DMS114 treated with DMSO at 0.1 percent for 48 hours (cell line): Measurements from ENCODE around the gene ART1.
A peak's percentile ranks its signal among the peaks of the same experiment; 100 is the strongest.
"Not testable (repeated sequence)": the region's sequence is repeated elsewhere in the genome, so short reads cannot be mapped to it uniquely, and the experiment has no call there.

Experiments
- DNase-seq: peaks from one replicate; lab custom pipeline; 2025; ENCODE audit not compliant: unreplicated experiment; lab: John Stamatoyannopoulos, UW

The ART1 gene, protein sequence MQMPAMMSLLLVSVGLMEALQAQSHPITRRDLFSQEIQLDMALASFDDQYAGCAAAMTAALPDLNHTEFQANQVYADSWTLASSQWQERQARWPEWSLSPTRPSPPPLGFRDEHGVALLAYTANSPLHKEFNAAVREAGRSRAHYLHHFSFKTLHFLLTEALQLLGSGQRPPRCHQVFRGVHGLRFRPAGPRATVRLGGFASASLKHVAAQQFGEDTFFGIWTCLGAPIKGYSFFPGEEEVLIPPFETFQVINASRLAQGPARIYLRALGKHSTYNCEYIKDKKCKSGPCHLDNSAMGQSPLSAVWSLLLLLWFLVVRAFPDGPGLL

DNA sequence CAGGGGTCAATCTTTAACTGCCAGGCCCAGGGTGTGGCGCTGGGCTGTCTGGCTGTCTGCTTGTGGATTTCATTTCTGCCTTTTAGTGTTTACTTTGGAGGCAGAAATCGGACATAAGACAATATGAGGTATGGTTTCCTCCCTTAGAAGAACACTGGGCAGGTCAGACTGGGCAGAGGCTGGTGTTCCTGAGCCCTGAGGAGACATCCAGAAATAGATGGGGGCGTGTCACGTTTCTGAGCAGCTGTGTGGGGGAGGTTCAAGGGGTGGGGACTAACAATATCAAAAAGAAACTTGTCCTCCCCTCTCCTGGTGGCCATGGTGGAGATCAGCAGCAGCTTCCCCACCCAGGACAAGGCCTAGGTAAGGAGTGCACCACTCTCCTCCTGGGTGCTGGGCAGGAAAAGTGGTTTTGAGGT is at the start of gene ART1:
Gene ART1 (plus strand): TSS at position 312 of the 419 bp plus-strand sequence. CDS start 14,086 bp downstream, outside the sequence.
- DNase-seq, result no peak

DNA sequence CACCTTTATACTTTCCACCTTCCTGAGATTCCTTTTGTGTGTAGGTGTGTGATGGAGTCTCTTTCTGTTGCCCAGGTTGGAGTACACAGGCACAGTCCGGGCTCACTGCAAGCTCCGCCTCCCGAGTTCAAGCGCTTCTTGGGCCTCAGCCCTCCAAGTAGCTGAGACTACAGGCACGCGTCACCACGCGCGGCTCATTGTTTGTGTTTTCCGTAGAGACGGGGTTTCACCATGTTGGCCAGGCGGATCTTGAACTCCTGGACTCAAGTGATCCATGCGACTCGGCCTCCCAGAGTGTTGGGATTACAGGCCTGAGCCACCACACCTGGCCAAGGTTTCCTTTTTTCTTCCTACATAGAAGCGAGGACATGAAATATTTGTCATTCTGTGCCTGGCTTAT is 47.2 kb upstream of the ART1 start:
- not testable (repeated sequence) for DNase-seq

DNA sequence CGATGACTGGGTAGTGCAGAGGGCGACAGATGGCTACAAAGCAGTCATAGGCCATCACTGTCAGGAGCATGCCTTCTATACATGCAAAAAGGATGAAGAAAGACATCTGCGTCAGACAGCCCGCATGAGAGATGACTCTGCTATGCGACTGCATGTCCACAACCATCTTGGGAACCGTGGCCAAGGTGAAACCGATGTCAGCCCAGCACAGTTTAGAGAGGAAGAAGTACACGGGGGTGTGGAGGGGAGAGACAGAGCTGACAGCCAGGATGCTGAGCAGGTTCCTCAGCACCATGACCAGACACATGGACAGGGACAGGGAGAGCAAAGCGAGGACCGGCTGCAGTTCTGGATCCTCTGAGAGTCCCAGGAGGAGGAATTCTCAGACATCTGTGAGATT is 44.7 kb upstream of the ART1 start:
- not testable (repeated sequence) for DNase-seq

DNA sequence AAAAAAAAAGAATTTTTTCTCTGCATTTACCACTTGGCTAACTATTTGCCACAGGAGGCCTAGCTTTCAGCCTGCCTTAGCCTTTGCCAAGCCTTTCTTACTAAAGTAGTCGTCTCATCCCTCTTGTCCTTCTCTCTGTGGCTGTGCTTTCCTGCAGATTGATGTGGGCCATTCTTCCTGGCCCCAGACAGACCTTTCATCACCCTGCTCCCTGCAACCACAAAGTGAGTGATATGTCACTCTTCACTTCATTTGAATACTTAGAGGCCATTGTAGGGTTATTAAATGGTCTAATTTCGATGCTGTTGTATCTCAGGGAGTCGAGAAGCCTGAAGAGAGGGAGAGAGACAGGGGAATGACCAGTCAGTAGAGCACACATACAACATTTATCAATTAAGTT is 40.8 kb upstream of the ART1 start:
- no peak for DNase-seq

DNA sequence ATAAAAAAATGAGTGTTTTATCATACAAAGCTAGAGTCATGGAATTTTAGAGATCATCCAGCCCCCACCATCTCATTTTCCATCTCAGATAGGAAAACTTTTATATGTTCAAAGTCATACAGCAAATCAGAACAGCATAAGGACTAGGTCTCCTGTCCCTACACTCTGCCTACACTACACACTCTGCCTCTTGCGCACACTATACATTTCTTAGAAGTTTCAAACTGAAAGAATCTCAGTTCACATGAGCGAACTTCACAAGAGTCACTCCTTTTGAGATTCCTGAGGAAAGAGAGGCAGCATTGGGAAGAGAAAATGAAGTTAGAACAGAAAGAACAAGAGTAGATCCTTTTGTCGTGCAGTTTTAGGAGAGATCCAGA is 39.7 kb upstream of the ART1 start:
- DNase-seq, result no peak

DNA sequence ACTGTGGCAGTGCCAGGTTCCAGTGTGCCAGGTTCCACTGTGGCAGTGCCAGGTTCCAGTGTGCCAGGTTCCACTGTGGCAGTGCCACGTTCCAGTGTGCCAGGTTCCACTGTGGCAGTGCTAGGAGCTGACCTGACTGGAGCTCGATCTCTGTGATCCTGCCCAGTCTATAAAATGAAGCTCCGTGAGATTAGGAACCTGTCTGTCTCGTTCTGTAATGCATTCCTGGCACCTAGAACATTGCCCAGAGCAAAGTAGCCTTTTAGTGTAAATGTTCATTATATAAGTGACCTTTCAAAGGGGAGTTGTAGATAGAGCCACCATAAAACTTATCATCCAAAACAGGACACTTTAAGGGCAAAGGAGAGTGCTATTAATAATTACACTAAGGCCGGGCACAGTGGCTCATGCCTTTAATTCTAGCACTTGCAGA is 39.1 kb upstream of the ART1 start:
- no peak for DNase-seq

DNA sequence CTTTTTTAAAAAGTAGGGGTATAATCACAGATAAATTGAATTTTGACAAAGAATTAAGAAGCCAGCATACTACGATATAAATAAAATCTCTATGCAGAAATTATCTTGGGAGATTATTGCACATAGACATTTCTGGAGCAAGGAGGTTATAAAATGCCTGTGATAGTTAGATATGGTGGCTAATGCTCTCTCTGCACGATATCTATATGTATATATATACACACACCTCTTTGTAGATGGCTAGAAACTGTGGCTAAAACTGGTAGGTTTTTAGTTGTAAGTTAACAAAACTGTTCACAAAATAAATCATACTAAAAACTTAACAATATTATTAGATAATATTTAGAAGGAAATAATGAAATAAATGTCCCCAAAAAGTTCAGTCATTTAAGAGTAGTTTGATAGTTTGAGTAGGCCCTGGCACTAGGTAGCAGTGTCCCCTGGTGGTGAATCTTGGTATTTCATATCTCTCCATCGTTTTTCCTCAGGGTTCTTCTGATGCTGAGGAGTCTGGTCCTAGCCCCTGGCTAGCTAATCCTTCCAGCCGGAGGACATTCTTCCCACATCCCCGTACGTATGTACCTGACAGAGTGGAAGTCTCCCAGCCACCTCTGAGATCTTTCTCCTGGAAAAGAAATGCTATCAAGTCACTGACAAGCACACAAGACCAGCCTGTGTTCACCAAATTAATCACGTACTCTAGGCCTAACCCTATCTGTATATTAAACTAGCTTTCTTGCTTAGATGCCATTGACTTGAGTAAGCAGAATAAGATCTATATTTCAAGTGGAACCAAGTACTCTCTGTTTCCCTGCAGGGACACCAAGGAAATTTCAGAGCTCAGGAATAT is 35.3 kb upstream of the ART1 start:
- peak; percentile 15 for DNase-seq

DNA sequence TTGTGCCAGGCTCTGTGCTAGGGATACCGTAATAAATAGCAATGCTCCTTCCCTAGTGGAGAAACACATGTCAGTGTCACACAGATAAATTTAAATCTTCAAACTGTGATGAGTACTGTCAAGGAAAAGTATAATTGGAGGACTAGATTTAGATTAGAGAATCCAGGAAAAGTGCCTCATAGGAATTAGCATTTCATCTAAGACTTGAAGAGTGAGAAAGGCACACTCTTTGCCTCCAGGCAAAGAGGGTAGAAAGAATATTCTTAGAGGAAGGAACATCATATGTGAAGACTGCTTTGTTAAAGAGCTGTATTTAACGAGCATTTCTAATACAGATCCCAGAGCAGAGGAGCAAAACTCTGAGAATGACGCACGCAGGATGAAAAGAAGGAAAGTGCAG is 34.1 kb upstream of the ART1 start:
- no peak for DNase-seq

DNA sequence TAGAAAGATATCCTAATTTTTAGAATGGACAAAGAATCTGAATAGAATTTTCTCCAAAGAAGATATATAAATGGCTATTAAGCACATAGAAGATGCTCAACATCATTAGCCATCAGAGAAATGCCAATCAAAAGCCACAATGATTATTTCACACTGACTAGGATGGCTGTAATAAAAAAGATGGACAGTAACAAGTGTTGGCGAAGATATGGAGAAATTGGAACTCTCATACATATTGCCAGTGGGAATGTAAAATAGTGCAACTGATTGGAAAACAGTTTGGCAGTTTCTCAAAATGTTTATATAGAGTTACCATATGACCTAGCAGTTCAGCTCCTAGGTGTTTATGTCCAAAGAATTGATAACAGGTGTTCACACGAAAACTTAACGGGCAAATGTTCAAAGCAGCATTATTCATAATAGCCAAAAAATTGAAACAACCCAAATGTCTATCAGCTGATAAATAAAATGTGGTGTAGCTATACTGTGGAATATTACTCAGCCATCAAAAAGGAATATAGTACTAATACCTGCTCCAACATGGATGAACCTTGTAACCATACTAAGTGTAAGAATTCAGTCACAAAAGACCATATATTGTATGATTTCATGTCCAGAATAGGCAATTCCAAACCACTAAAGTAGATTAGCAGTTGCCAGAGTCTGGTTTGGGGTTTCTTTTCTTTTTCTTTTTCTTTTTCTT is 32.8 kb upstream of the ART1 start:
- no peak for DNase-seq

DNA sequence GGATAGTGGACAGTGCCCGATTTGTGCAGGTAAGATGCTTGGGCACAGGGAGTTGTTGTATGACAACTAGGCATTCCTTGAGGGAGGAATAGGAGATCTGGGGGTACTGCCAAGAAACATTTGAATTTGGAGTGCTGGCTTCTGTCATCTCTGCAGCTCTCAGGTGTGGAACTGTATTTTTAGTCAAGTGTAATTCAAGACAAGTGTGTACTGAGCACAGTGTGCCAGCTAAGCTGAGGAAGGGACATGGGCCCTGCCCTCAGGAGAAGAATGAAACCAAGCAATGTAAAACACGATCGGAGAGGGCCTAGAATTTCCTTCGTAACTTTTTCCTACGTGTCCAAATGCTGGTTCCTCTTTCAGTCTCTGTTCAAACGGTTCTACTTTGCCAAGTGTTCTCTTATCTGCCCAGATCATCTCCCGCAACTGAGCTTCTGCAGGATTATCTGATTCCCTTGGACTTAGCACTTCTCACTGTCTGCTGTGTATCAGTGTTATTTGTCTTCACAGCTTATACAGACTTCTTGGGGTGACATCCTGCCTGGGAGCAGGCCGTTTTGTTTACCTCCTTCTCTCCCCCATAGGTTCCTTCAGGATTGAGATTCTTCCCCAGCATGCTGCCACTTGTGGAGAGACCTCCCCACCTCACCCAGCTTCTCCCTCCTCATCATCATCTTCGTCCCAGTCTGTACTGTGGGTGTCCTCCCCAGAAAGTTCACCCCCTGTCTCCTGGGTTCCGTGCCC is 30.8 kb upstream of the ART1 start:
- DNase-seq, result no peak

DNA sequence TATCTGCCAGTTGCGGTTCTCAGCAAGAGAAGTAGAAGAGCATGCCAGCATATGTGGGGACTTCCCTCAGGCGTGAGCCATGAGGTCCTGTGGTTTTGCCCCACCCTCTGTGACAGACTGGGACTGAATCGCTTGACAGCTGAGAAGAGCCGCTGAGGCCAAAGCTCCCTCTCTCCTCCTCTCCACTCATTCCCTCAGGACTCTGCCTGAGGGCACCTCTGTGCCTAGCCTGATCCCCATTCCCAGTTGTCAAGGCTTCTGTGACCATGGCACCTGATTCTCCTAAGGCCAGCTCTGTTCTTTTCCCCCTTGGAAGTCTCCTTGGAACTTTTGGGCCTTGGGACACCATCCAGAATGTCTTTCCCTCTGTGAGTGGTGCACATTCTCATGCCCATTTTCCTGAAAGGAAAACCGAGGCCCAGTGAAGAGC is 30.2 kb upstream of the ART1 start:
- no peak for DNase-seq

DNA sequence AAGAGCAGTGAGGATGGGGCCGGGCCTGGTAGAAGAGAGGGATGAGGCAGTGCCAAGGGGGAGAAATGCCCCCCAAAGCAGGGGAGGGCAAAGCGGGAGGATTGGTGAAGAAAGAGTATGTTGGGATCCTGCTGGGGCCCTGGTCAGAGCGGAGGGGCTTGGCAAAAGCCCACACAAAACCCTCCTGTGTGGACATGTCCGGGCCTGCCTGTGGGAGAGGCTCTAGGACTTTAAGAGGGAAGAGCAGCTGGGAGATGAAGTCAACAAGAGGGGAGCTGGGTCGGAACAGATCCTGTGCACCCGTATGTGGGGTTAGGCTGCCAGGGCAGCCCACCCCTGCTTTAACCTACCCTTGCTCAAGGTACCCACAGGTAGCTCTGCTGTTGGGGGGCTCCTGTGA is 28.9 kb upstream of the ART1 start:
- no peak for DNase-seq

DNA sequence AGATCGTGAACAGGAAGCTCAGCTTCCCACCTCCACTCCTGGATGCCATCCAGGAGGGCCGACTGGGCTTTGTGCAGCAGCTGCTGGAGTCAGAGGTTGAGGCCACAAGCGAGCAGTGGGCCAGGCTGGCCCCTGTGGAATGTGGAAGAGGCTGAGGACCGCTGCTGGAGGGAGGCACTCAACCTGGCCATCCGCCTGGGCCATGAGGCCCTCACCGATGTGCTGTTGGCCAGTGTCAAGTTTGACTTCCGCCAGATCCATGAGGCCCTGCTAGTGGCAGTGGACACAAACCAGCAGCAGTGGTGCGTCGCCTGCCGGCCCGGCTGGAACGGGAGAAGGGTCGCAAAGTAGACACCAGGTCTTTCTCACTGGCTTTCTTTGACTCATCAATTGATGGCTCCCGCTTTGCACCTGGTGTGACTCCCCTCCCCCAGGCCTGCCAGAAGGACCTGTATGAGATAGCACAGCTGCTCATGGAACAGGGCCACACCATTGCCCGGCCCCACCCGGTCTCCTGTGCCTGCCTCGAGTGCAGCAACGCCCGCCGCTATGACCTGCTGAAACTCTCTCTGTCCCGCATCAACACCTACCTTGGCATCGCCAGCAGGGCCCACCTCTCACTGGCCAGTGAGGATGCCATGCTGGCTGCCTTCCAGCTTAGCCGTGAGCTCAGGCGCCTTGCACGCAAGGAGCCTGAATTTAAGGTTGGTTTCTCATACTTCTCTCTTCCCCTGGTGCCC is 28.0 kb upstream of the ART1 start:
- no peak for DNase-seq

DNA sequence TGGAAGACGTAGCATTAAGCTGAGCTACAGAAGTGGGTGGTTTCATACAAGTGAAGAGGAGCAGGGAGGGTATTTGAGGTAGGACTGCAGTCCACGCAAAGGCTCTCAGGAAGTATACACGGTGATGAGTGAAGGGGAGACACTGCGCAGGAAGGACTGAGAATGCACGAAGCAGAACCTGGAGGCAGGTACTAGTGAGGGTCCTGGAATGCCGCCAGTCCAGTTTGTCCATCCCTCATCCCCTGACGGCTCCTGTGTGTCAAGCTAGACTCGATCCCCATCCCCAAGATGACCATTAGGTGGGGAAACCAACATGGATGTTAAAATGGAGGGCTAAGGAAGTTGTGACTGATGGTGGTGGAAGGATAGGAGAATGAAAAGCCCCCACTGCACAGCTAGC is 26.9 kb upstream of the ART1 start:
- no peak for DNase-seq

DNA sequence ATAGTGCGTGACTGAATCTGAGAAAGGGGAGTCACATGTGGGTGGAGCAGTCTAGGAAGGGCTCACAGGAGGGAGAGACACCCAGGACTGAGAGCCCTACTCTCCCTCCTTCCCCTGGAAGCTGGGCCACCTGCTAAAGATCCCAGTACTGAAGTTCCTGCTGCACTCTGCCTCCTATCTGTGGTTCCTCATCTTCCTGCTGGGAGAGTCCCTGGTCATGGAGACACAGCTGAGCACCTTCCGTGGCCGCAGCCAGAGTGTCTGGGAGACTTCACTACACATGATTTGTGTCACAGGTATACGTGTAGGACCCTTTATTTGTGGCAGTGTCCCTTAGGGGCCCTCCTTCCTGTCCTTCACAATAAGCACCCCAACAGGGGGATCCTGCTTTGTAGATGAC is 22.4 kb upstream of the ART1 start:
- no peak for DNase-seq

DNA sequence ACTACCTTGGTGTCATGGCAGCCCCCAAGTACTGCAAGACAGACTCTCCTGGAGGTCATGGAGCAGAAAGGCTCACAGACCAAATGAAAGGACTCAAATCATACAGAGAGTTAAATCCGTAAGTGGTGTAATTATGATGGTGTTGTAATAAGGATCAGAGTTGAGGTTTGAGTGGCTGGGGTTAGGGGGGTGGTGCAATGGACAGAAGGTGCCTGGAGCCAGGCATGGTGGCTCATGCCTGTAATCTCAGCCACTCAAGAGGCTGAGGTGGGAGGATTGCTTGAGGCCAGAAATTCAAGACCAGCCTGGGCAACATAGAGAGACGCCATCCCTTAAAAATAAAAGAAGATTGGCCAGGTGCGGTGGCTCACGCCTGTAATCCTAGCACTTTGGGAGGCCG is 21.8 kb upstream of the ART1 start:
- no peak for DNase-seq

DNA sequence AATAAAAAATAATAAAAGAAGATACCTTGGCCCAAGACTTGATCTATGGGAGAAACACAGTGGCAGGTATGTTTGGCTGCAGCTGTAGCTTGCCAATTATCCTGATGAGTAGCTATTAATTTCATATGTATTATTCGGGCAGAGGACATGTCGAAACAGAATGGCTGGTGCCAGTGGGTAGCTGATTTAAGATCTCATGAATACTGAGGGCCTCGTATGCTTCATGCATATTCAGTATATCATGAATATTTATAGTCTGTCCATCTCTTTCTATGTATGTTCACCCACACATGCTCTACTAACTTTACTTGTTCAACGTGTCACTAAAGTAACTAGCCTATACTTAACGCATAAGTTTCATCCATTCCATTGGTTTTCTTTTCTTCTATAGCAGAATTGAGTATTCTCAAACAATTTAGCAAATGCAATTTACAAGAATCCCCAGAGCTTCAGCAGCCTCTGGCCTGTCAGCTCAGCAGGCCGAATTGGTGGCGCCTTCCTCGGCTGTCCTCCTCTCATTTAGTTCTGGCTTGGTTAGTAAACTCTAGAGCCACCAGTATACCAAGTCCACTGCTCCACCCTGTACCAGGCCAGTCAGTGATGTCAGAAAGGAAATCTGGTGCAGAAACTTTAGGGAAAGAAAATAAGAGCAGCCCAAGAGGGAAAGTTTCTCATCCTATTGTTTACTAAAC is 21.0 kb upstream of the ART1 start:
- DNase-seq, result no peak

DNA sequence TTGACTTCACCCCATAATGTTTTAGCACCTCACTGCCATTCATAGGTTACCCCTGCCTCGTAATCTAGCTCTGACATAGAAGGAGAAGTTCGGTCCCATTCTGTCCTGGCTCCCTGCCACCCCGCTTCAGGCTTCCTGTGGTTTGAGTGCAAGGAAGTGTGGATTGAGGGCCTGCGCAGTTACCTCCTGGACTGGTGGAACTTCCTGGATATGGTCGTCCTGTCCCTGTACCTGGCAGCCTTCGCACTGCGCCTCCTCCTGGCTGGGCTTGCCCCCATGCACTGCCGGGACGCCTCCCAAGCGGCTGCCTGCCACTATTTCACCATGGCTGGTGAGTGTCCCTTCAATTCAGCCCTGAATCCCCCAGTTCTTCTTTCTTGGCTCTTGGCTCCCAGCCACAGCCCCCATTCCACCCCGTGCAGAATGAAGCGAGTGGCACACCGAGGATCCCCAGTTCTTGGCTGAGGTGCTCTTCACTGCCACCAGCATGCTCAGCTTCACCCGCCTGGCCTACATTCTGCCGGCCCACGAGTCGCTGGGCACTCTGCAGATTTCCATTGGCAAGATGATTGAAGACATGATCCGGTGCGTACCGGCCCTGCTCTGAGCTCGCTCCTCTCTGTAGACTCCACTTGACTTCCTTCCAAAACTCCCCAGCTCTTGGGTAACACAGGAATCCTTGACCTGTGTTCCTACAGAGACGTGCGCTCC is 18.5 kb upstream of the ART1 start:
- DNase-seq, result no peak

DNA sequence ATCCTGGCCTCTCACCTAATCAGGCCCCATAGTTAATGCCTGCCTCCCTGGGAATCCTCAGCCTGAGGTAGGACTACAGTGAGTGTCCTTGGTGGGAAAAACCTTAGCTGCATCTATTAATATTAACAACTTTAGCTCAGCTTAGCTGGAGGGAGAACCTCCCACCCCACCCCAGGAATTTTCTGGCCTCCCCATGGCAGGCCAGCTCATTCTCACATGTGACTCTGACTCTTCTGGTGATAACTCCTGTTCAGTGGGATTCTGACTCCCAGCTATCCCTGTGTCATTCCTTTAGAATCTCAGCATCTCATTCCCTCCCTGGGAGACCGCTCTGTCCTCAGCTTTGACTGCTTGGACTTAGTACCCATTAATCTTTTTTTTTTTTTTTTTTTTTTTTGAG is 17.6 kb upstream of the ART1 start:
- no peak for DNase-seq
